ENCODE results near the gene ZNF302.
"Not testable (repeated sequence)": the region's sequence is repeated elsewhere in the genome, so short reads cannot be mapped to it uniquely, and the experiment has no call there.

The ZNF302 gene

DNA sequence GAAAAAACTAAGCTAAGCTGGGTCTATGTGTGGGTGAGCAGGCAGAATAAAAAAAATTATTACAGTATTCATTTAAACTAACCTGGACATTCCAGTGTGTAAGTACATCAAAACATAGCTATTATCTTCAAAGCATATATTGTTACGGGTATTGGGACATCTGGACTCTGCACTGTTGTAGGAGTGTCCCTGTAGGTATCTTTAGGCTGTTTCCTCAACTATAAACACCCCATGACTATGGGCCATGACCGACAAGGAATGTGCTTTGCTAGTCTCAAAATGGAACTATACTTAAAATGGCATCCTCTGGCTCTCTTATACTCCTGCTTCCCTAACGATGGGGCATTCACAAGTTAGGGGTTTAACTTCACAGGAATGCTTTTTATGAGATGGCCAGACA lies 3.9 kb upstream of the ZNF302 start:
- no peak for DNase-seq

DNA sequence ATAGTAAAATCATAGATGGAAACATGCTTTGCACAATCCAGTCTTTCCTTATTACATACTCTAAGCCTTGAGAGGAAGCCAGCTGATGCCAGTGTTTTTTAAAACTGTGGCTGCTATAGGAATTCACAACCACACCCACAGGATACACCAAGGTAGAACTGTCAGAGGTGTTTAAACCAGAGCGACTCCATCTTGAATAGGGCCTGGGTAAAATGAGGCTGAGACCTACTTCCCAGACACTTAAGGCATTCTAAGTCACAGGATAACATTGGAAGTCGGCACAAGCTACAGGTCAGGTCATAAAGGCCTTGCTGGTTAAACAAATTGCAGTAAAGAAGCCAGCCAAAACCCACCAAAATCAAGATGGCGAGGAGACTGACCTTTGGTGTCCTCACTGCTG lies 2.2 kb upstream of the ZNF302 start:
- DNase-seq: no peak

DNA sequence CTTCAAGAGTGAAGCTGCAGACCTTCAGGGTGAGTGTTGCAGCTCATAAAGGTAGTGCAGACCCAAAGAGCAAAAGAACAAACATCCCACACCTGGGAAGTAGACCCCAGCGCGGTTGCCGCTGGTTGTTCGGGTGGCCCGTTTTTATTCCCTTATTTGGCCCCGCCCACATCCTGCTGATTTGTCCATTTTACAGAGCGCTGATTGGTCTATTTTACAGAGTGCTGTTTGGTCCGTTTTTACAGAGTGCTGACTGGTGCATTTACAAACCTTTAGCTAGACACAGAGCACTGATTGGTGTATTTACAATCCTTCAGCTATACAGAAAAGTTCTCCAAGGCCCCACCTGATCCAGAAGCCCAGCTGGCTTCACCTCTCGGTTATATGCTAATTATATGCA lies 1.6 kb upstream of the ZNF302 start:
- DNase-seq: no peak

DNA sequence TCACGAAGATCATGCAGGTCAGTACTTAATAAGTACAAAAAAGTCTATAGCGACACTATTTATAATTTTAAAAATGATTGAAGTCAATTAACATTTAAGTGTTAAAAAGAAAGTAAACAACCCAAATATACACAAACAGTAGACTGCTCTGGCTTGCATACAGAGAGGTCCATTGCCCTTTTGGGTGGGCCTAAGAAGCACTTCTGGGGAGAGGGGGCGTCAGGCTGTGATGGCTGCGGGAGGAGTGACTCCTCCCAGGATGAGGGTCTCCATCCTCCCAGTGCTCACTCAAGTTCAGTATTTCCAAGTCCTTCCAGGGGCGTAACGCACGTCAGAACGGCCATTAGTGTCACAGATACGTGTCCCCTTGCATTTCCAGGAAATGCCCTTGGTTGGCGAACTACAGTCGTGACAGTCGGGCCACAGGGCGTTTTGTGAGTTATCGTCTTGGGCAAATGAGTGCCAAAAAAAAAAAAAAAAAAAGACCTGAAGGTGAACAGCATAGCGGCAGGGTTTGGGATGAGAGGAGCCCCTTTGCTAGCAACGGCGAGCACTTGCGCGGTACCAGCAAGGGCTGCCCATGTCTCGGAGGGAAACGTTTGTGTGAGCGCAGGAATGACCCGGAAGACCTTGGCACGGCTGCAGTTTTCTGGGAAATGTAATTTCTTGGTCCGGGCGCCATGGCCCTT lies 637 bp upstream of the ZNF302 start, which contains the start of gene SCGB2B2:
SCGB2B2 (minus strand) TSS at position 463 of the 689 bp plus-strand sequence. CDS start 82,596 bp downstream, outside the sequence.
- no peak for DNase-seq

DNA sequence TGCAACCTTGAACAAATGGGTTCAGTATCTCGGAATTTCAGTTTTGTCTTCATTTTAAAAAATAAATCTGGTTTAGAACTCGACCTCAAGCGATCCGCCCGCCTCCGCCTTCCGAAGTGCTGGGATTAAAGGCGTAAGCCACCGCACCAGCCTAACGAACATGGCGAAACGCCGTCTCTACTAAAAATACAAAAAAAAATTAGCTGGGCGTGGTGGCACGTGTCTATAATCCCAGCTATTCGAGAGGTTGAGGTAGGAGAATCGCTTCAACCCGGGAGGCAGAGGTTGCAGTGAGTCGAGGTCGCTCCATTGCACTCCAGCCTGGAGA lies 571 bp downstream of the ZNF302 start:
- no peak for DNase-seq

DNA sequence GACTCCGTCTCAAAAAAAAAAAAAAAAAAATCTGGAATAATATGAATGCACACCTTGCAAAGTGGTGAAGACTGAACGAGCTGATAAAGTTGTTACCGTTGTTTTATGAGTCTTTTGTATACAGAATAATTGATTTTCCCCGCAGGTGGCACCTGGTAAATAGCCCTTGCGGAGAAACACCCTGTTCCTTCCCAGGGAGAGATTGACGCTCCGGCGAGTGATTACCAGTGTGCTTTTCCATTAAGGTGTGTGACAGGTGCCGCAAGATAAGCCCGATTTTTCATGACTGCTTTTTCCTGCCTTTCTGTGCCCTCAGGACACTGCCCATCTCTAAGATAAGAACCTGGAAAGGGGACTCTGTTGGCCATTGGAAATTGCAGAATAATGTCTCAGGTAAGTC lies 943 bp downstream of the ZNF302 start:
- DNase-seq: no peak

DNA sequence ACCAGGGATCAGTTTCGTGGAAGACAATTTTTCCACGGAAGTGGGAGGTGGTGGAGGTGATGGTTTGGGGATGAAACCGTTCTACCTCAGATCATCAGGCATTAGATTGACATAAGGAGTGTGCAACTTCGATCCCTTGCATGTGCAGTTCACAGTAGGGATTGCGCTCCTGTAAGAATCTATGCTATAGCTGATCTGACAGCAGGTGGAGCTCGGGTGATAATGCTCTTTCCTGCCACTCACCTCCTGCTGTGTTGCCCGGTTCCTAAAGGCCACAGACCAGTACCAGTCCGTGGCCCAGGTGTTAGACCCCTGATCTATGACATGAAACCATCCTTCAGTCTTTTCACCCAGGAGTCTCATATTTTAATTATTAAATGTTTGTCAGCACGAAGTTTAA lies 4.0 kb downstream of the ZNF302 start:
- DNase-seq: no peak

DNA sequence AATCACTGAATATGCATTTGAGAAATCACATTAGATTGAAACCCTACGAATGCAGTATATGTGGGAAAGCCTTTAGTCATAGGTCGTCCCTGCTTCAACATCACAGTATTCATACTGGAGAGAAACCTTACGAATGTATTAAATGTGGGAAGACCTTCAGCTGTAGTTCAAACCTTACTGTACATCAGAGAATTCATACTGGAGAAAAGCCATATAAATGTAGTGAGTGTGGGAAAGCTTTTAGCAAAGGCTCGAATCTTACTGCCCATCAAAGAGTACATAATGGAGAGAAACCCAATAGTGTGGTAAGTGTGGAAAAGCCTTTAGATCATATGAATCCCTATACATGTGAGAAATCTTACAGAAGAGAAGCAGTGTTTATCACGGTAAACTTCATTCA lies 7.8 kb downstream of the ZNF302 start:
- DNase-seq: not testable (repeated sequence)

DNA sequence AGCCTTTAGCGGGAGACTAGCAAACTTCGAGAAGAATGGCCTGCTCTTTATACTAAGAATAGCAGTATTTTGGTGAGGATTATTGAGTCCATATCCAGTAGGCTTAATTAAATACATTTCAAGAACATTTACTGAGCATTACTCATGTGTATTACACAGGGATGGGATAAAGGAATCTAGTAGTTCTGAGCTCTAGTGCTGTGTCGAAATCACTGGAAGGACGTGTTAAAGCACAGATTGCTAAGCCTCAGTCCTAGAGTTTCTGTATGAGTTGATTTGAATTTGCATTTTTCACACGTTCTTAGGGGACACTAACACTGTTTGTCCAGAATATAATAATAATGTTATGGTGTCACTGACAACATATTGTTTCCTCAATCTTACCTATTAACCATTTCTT lies 9.0 kb downstream of the ZNF302 start:
- DNase-seq: no peak

DNA sequence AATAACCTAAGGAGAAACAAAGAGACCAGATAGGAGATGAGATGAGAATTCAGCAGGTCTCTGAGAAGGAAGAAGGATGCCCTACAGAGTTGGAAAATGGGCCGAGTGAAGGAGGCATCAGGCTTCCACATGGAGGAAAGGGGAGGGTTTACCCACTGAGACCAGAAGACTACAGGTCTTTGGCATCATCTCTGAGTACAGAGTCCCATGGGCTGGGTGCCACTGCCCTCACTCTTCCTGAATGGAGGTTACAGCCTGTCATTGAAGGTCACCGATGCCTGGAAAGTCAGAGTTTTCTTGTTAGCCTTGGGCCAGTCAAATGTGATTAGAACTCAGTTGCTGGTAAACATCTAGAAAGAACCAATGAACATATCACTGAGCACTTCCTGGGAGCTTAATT lies 9.9 kb downstream of the ZNF302 start:
- DNase-seq: no peak

DNA sequence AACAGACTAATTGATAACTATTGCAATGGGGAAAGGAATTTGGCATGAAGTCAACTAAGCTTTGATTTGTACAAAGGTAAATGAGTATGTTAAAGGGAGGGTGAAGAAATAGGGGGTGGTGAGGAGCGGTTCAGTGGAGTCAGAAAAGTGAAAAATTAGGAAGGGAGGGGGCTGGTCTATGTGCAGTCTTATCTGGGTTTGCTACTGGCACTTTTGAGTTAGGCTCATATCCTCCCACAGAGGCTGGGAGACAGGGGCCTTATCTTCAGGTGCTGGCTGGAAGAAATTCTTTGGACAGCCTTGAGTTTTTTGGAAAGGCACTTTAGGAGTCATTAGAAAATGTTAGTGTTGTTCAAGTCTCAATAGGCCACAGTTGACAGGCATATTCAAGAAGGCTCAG lies 11.1 kb downstream of the ZNF302 start:
- no peak for DNase-seq

DNA sequence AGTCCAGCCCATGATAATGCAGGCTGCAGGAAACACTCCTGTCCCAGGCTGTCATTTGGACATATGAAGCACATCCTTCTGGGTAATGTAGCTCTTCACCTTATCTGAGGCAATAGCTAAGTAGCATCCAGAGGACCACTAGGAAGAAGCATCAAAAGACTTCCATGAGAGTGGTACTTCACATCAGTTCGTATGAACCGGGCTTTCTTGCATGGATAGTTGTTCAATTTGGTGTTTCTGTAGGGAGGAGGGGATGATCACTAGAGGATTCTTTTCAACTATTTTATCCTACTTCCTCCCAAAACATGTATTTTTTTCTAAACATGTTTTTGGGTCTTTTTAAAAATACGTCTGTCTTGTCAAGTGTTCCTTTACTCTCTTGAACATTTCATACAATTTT lies 12.9 kb downstream of the ZNF302 start:
- no peak for DNase-seq

DNA sequence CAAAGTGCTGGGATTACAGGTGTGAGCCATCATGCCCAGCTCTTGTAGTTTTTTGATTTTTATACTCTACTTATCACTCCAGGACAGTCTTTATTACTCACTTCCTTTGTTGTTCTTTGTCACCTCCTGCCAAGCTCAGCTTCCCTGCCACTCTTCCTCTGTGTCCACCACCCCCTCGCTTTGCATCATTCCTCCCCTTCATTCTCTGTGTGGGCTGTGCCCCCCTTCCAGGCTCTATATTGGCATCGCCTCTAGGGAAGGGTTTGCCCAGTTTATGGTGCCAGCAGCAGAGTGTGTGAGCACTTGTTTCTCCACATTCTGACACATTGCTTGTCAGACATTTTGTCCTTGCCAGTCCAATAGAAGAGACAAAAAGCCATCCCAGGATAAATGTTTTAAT lies 15.1 kb downstream of the ZNF302 start:
- DNase-seq: no peak

DNA sequence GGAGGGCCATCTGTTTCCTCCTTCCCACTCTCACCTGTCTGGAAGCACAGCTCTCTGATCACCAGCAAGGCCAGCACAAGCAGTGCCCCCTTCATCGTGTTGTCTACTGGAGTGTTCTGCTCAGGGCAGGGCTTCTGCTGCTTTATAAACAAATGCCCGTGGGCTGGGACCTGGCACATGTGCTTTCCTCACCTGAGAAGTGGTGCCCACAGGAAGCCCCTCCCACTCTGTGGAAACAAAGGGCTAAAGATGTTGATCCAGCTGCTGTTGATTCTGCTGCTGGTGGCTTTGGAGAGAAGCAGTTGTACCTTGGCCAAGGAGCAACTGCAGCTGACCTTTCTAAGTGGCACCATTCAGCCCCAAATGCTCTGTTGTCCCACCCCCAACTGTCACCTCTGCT lies 30.2 kb downstream of the ZNF302 start:
- DNase-seq: no peak

DNA sequence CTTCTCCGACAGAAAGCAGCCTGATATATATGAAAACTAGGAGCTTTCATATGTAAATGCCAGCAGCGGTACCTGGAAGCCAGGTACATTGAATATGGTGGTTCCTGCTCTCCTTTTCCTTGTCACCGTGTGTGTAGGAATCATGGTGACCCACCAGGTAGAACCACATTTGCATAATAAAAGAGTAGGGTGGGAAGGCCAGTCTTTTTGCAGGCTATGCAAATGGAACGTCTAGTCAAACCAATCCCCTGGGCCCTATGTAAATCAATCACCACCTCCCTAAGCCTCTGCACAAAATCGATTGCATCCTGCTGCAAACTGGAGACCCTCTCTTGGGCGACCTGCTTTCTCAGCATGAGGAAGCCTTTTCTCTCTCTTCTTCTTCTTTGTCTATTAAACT lies 34.4 kb downstream of the ZNF302 start:
- DNase-seq: no peak

DNA sequence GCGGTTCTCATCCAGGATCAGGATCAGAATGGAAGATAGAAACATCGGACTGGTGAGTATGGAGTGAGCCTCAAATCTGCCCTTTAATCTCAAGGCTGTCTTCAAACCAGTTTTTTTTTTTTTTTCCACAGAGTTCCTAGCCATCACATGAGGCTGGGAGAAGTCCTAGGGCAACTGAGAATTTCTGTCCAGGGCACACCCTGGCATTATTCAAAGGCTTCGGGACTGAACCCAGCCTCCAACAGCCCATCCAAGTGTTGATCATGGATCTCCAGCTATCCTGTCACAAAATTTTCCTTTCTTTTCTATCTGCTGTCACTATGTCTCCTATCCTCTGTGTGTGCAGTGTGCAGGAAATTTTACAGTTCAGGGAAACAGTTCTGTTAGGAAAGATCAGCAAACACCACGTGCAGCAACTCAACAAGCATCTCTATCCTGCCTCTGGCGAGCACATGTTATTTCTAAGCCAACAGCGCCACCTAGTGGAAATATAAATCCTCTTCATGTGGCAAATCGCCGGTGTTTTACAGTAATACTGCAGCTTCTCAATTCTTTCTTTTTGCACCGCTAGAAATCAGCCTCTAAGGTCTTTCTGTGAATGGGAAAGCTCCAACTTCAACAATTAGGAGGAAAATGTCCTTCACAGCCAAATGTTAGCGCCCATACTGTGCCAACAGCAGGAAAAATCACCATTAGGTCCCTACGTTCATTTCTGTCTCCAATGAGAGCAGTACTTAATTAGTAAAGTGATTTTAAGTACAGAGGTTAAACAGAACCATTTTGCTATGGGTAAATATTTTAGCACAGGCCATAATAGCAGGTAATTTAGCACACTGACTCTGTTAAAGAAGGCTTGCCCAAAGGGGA lies 35.1 kb downstream of the ZNF302 start:
- DNase-seq: peak; percentile 48 to 51

DNA sequence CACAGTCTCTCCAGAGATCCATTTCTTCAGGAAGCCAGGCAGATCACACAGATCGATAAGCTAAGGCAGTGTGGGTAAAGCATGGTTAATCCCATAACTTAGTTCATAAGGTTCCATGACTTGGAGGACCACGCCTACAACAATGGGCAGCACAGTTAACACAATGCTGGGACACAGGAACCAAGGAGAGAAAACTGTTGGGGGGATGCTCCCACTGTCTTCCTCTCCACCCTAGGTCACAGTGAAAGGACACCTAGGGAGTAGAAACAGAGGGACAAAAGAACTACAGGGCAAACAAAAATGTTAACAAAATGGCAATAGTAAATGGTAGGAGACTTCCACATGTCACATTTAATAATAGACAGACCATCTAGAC lies 35.8 kb downstream of the ZNF302 start:
- DNase-seq: no peak

DNA sequence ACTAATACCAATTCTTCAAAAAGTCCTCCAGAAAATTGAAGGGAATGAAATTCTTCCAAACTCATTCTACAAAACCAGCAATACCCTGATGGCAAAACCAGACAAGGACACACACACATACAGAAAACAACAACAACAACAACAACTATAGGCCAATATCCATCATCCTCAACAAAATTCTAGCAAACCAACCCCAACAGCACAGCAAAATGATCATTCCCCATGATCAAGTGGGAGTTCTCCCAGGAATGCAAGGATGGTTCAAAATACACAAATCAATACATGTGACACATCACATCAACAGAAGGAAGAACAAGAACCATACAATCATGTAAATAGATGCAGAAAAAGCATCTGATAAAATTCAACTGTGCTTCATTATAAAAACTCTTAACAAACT lies 37.9 kb downstream of the ZNF302 start:
- no peak for DNase-seq

DNA sequence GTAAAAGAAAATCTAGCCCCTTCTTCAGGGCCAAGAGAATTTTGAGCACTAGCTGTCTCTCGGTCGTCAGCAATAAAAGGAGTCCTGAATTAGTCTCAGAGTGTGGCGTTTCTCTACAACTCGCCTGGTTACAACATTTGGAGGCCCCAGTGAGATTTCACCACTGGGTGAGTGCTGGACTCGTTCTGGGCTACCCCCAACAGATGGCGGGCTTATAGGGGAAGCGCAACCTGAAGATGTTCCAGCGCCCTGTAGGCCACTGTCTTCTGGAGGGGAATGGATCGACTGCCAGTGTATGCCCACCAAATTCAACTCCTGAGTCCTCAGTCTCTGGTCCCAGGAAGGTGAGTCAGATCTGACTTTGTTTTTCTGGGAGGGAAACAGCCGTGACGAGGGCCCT lies 44.9 kb downstream of the ZNF302 start:
- DNase-seq: no peak

DNA sequence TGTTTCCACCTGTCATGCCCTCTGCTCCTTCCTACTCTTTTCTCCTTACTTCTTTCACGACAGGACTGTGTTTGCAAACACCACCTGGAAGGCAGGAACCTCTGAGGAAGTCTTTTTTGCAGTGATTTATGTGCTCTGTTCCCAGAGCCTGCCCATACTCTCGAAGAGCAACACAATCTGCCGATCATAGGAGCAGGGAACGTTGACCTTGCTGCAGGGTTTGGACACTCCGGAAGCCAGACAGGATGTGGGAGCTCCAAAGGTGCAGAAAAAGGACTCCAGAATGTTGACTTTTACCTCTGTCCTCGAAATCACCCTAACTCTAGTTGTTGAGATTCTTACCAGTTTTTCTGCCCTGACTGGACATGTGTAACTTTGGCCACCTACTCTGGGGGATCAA lies 47.9 kb downstream of the ZNF302 start:
- DNase-seq: no peak

DNA sequence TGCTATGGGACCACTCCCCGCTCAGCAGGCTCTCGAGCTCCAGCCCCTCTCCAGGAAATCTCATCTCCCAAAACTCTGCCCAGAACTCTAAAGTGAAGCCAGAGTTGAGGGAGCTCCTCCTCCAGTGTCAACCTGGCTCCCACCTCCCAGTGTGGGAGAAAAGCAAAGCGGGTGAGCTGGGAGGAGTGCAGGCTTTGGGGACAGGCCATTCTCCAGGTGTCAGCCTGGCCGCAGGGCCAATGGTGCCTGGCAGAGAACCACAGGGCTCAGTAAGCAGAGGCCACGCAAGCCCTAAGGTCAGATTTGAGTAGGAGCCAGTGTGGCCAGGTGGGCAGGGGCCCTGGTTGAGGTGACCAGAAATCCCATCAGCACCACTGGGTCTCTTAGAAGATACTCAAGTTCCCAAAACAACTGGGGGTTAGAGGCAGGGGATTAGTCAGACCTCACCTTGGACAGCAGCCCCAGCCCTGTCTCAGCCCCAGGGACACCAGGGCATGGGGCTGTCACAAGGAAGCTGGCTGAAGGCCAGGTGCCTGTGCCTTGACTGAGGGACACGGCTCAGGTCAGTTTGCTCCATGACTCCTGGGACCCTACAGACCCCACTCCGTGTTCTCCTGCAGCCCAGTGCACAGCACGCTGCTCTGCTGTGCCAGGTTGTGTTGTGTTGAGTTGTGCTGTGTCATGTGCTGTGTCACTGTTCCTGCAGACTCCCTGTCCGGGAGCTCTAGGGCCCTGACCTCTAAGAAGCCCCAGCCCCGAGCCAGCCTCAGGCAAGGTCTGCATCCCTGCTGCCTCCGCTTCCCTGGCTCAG lies 53.7 kb downstream of the ZNF302 start:
- no peak for DNase-seq

DNA sequence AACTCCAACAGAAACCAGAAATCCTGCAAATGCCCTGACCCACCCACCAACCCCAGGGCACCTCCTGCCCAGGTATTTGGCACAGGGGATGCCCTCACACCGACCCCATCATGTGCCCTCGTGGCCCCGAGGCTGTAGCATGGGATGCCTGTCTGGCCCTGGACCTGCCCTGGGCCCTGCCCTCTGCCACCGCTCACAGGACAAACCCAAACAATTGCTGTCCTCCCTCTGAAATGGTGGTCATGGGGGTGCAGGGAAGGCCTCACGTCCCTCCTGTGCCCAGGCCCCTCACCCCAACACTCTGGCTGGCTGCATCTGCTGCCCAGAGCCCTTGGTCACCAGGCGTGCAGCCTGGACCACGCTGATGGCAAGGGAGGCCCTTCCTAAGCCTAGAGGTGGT lies 54.5 kb downstream of the ZNF302 start:
- no peak for DNase-seq

DNA sequence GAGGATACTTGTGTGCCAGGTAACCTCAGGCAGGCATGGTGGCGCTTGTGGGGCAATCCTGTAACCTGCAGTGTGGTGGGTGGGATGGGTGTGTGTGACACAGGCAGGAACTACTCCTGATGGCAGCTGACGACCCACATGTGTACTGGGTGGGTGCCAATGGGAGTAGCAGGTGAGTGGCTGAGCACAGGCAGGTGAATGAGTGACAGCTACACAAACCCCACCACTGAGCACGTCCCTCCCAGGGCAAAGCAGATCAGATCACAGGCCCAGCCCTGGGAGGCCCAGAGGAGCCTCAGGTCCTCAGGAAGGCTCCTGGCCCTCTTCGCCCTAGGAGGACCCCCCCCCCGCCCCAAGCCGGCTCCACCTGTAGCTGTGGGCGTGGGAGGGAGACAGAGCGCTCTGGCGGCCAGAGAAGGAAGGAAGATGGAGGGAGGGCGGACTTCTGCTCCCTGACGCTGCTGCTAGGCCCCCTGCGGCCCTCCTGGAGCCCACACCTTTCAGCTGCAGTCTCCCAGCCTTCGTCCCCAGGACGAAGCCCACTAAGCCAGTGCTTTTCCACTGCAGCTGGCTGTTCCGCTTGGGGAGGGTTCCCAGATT lies 55.2 kb downstream of the ZNF302 start:
- DNase-seq: no peak
